ENCODE measurements around the gene EEF2. TPM values are rescaled to one million over a fixed set of nuclear protein-coding genes. Genes with fewer than 3 reads are reported as not detected.

EEF2 gene
- total RNA-seq, 2 donors from 2014 or later = 3,876 to 4,058 TPM

DNA sequence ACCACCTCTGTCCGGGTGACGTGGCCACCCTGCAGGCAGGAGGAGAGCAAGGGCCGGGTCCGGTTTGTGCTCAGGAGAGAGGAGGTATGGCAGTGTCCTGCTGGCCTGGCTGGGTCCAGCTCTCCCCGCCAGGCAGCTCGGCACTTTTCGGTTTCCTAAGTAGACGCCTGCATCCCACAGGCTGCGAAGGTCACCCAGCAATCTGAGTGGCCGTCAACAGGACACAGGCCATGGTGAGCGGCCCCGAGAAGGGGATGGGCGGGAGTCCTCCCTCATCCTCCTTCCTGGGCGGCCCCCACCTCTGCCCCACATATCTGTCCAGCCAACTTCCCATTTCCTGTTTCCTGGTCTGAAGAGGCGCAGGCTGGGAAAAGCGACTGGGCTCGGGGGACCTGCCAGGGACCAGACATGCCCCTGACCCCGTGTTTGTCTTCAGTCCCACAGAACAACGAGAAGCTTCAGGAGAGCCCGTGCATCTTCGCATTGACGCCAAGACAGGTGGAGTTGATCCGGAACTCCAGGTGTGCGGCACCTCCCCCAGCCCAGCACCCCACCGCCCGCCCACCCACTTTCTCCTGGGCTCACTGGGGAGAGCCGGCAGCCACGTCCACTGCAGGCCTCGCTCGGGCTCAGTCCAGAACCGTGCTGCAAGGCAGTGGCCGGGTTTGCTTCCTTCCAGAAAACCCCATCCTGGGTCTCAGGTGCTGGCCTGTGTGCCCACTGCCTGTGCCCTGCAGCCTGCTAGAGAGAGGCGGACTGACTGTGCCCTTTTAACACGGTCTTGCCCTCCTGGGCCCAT is 38.5 kb upstream of the EEF2 start:
- H3K36me3 Mint-ChIP-seq (ENCODE audit: insufficient read depth in 2 of 2) = peaks cover 4% of the 10 kb centered on the region in 2 donors

DNA sequence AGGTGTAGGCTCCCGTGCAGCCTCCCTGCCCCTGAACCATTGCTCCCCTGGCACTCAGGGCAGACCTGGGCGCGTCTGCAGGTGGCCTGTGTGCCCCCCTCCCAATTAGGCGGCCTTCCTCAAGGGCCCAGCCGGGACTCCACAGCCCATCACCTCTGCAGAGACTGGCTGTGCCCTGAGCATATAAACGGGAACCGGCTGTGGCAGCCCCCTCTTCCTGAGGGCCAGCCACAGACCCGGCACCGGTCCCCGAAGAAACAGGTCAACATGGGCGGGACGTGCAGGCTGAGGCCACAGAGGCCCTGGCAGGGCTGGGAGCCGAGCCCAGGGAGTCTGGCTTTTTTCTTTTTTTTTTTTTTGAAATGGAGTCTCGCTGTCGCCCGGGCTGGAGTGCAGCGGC is 34.3 kb upstream of the EEF2 start:
- ATAC-seq (replicated peaks in 1 of 2) = no peak
- H3K27ac Mint-ChIP-seq = no peak overlapping the region
- H3K9me3 Mint-ChIP-seq = peaks cover 3% of the 10 kb centered on the region in 2 donors
- DNase-seq = no peak
- no peaks in the 10 kb centered on the region for H3K27me3 Mint-ChIP-seq (ENCODE audit: low read depth)
- peaks cover 4% of the 10 kb centered on the region in 2 donors for H3K36me3 Mint-ChIP-seq (ENCODE audit: insufficient read depth in 2 of 2)
- no peak overlapping the region for H3K4me3 Mint-ChIP-seq
- H3K4me1 Mint-ChIP-seq (ENCODE audit: low read depth) = no peaks in the 10 kb centered on the region

More for the DNA sequence above, 38.5 kb upstream of the EEF2 start:
- ATAC-seq (replicated peaks in 1 of 2) (no peak), DNase-seq (no peak)
- Mint-ChIP-seq H3K4me3 (no peak overlapping the region), H3K27me3 (ENCODE audit: low read depth) (no peaks in the 10 kb centered on the region), H3K9me3 (peaks cover 3% of the 10 kb centered on the region in 2 donors), H3K4me1 (ENCODE audit: low read depth) (no peaks in the 10 kb centered on the region), H3K27ac (no peak overlapping the region)

DNA sequence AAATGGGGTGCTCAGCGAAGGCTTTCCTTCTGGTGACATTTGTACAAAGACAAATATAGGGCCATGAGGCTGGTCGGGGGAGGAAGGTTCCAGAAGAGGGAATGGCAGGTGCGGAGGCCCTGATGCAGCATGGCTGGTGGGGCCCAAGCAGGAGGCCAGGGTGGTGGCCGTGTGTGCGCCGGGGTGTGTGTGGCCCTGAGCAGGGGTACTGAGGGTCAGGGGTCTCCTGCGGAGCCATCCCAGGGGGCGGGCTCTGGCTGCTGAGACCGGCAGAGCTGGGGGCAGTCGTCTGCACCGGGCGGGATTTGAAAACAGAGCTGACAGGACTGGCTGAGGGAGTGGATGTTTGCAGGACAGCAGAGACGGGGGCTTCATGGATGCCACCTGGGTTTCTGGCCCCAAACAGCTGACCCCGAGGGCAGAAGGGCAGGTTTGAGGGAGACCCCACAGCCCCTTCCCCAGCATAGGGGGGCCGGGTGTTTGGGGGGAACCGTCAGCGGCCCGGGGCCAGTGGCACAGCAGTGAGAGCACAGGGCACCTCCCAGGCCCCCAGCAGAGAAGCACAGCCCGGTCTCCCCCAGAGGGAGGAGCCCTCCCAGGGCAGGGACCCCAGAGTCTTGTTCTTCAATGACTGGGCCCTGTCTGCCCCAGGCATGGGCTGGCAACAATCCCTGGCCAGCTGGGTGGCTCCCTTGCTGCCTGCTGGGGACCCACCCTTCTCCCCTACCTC is 33.7 kb upstream of the EEF2 start:
- no peak for DNase-seq
- no peaks in the 10 kb centered on the region for H3K4me1 Mint-ChIP-seq (ENCODE audit: low read depth)
- H3K27ac Mint-ChIP-seq = no peak overlapping the region
- peaks cover 4% of the 10 kb centered on the region in 2 donors for H3K36me3 Mint-ChIP-seq (ENCODE audit: insufficient read depth in 2 of 2)
- ATAC-seq (replicated peaks in 1 of 2) = no peak
- no peaks in the 10 kb centered on the region for H3K27me3 Mint-ChIP-seq (ENCODE audit: low read depth)
- peaks cover 3% of the 10 kb centered on the region in 2 donors for H3K9me3 Mint-ChIP-seq
- no peak overlapping the region for H3K4me3 Mint-ChIP-seq

DNA sequence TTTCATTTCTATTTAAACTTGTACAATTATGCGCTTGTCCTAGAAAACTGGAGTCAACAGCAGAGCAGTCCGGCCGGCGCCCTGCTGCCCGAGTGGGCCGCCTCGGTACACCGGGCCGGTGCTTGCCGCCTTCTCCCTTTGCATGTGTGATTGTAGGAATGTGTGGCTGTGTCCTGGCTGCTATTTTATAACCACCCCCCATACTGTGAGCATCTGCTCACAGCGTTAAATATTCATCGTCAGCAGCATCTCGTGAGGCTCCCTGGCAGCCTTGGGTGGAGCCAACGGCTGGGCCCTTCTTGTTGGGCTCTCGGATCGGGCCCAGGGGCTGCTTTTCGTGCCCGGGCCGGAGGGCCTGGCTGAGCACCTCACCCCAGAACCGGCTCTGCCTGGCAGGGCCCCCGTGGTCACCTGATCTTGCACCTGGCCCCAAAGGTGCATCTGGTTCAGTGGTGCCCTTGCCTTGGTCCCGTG is 32.9 kb upstream of the EEF2 start:
- Mint-ChIP-seq H3K4me3 (no peak overlapping the region), H3K27ac (no peak overlapping the region), H3K27me3 (ENCODE audit: low read depth) (no peaks in the 10 kb centered on the region), H3K4me1 (ENCODE audit: low read depth) (peaks cover under 1% of the 10 kb centered on the region), H3K36me3 (ENCODE audit: insufficient read depth in 2 of 2) (peaks cover 4% of the 10 kb centered on the region in 2 donors), H3K9me3 (peaks cover 3% of the 10 kb centered on the region in 2 donors)
- ATAC-seq (replicated peaks in 1 of 2) = no peak
- no peak for DNase-seq

DNA sequence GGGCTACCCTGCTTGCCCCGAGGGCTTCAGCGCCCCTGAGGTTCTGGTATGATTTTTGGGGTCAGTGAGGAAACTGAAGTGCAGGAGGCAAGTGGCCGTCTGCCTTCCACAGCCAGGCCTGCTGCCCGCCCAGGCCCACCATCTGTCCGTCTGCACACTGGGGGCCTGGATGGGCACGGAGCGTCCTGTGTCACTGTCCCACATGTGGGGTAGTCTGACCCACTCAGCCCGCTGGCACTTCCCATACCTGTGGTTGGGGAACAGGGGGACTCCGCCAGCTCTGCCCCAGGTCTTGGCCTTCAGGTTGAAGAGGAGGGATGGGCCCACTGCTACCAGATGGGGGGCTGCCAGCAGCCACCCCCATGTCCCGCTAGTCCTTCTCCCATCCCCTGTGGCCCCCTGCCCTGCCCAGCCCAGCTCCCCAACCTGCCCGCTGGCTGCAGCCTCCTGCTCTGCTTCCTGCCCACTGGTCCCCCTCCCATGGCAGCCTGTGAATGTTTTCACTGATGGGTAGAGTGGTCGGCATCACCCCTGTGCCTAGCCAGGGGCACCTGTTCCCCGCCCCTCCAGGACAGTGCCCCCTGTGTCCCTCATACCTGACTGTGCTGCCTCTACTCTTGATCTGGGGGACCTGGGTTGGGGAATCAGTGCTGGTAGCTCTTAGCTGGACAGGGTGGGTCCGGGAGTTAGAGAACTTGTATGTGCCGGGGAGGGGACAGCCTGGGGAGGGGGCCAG is 31.8 kb upstream of the EEF2 start:
- no peak for ATAC-seq (replicated peaks in 1 of 2)
- Mint-ChIP-seq H3K9me3 (peaks cover 2% of the 10 kb centered on the region in 2 donors), H3K27me3 (ENCODE audit: low read depth) (no peaks in the 10 kb centered on the region), H3K4me1 (ENCODE audit: low read depth) (peaks cover 11% of the 10 kb centered on the region), H3K4me3 (no peak overlapping the region), H3K36me3 (ENCODE audit: insufficient read depth in 2 of 2) (peaks cover 2 to 3% of the 10 kb centered on the region in 2 donors), H3K27ac (no peak overlapping the region)
- DNase-seq = no peak

DNA sequence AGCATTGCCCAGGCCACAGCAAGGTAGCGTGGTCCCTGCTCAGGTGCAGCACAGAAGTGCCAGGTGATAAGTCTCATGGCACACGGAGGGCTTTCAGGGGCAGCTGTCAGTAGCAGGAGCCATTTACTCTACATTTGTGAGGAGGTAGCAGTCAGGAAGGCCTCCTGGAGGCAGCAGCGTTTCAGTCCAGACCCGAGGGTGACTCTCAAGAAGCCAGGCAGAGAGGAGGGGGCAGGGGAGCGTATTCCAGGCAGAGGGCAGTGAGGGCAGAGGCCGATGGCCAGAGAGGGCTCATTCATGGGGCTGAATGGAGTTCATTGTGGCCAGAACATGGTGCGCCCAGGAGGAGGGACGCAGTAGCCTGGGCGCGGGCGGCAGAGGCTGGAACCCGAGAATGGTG is 31.2 kb upstream of the EEF2 start:
- no peaks in the 10 kb centered on the region for H3K36me3 Mint-ChIP-seq (ENCODE audit: insufficient read depth in 2 of 2)
- H3K27me3 Mint-ChIP-seq (ENCODE audit: low read depth) = no peaks in the 10 kb centered on the region
- peaks cover 11% of the 10 kb centered on the region for H3K4me1 Mint-ChIP-seq (ENCODE audit: low read depth)
- no peaks in the 10 kb centered on the region for H3K9me3 Mint-ChIP-seq
- ATAC-seq (replicated peaks in 1 of 2) = no peak
- H3K4me3 Mint-ChIP-seq = no peak overlapping the region
- no peak overlapping the region for H3K27ac Mint-ChIP-seq
- DNase-seq = no peak

DNA sequence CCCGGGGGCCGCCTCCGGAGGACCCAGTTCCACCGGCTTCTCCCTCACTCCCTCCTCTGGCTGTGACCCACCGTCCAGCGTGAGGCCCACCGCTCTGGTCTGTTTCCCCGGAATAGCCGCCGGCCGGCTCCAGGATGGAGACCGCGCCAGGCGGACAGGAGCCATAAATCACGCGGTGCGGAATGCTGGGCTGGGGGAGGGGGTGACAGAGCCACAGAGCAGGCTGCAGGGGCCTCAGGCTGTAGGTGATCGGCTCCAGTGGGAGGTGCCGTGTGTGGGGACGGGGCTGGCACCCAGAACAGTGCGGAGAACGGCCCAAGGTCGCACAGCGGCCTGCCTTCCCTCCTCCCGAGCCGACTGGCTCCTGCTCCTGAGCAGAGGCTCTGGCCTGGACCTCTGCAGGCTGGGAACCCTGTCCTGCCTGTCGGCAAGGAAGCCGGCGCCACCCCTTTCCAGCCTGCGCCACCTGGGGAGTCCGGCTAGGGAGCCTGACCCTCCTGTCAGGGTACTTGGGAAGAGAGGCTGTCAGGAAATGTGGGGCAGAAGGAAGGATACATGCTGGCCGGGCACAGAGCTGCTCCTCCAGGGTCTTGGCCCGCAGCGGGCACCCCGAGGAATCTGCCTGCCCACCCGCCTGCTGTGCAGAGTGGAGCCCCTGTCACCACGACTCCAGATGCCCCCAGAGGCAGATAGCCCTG is 30.6 kb upstream of the EEF2 start:
- Mint-ChIP-seq H3K36me3 (ENCODE audit: insufficient read depth in 2 of 2) (no peaks in the 10 kb centered on the region), H3K27me3 (ENCODE audit: low read depth) (no peaks in the 10 kb centered on the region), H3K4me3 (no peak overlapping the region), H3K4me1 (ENCODE audit: low read depth) (peaks cover 11% of the 10 kb centered on the region), H3K9me3 (no peaks in the 10 kb centered on the region), H3K27ac (no peak overlapping the region)
- DNase-seq = no peak
- no peak for ATAC-seq (replicated peaks in 1 of 2)

DNA sequence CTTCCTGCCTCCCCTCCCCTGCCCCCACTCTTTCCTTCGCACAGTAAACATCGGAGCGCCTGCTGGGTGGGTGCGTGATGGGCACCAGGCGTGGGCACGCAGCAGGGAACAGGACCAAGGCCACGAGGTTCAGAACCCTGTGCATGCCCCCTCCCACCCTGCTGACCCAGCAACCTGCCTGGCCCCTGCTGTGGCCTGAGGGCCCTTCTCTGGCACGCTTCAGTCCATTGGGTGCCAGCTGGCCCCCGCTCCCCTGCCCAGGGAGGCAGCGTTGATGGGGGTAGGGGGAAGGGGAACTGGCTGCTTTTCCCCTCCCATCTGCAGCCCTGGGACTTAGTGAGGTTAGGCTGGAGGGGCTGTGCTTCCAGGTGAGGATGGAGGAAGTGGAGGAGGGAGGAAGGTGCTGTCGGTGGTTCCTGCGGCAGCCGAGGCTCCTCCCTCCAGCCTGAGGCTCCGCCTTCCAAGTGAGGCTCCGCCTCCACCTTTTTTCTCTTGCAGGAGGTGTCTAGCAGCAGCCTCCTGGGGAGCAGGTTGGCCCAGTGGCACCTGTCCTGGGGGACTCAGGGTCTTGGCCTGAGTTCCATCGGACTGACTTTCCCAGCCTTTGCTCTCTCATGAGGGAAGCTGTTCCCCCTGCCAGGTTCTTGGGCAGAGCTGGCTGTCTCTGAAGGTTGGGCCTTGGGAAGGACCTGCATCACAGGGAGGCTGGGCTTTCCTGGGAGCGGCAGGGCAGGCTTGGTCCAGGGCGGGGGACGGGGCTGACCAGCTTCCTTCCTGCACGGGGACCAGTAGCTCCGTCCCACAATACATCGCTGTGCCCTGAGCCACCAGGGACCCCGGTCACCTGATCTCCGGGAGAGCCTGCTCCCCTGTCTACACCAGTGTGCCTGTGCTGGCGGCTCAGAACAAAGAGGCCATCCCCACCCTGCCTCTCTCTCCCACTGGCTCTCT is 29.6 kb upstream of the EEF2 start:
- Mint-ChIP-seq H3K9me3 (no peaks in the 10 kb centered on the region), H3K27me3 (ENCODE audit: low read depth) (no peaks in the 10 kb centered on the region), H3K4me1 (ENCODE audit: low read depth) (peaks cover 13% of the 10 kb centered on the region), H3K4me3 (no peak overlapping the region), H3K27ac (no peak overlapping the region), H3K36me3 (ENCODE audit: insufficient read depth in 2 of 2) (no peaks in the 10 kb centered on the region)
- peak; percentile 28 to 36 for ATAC-seq (replicated peaks in 1 of 2)
- DNase-seq = peak; percentile 41 to 45

DNA sequence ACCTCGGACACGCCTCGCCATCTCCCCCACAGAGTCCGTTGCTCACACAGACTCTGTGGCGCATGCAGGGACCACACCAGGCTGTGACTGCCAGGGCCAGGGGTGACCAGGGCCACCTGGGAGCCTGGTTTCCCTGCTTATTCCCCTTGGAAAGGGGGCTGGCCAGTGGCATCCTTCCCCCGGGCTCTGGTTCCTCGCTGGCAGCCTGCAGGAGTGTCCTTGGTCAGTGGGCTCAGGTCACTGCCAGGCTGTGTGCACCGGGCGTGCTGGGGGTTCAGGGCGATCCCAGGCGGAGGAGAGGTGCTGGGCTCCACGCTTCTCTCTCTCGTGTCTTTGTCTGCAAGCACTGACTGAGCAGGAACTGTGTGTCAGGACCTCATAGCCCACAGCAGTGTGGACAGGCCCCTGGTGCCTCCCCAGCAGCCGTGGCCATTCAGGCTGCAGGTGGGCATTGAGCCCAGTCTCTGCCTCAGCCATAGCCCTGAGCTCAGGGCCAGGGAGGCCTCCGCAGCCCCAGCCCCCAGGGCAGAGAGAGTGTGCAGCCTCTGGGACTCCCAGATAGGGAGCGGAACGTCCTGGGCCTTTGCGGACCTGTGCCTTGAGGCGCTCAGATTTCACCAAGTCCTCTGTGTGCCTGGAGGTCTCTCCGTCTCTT is 28.8 kb upstream of the EEF2 start:
- peaks cover 21% of the 10 kb centered on the region for H3K4me1 Mint-ChIP-seq (ENCODE audit: low read depth)
- ATAC-seq (replicated peaks in 1 of 2) (no peak), DNase-seq (no peak)
- H3K4me3 Mint-ChIP-seq = no peak overlapping the region
- no peaks in the 10 kb centered on the region for H3K36me3 Mint-ChIP-seq (ENCODE audit: insufficient read depth in 2 of 2)
- H3K27ac Mint-ChIP-seq = no peak overlapping the region
- H3K9me3 Mint-ChIP-seq = no peaks in the 10 kb centered on the region
- H3K27me3 Mint-ChIP-seq (ENCODE audit: low read depth) = no peaks in the 10 kb centered on the region

DNA sequence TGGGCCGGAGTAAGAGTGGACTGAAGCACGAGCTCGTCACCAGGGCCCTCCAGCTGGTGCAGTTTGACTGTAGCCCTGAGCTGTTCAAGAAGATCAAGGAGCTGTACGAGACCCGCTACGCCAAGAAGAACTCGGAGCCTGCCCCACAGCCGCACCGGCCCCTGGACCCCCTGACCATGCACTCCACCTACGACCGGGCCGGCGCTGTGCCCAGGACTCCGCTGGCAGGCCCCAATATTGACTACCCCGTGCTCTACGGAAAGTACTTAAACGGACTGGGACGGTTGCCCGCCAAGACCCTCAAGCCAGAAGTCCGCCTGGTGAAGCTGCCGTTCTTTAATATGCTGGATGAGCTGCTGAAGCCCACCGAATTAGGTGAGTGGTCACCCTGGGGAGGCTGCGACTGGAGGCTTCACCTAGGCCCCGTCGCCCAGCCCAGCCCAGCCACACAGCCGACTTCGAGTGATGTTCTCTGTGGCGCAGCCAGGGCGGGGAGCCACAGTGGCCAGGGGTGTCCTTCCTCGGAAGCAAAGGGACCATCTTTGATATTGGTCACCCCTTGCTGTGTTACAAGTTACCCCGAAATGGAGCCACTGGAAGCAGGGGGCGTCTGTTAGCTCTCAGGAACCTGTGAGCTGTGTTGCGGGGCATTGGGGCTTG is 27.8 kb upstream of the EEF2 start:
- Mint-ChIP-seq H3K9me3 (no peaks in the 10 kb centered on the region), H3K4me1 (ENCODE audit: low read depth) (peaks cover 29% of the 10 kb centered on the region), H3K27ac (no peak overlapping the region), H3K27me3 (ENCODE audit: low read depth) (no peaks in the 10 kb centered on the region), H3K4me3 (no peak overlapping the region), H3K36me3 (ENCODE audit: insufficient read depth in 2 of 2) (no peaks in the 10 kb centered on the region)
- DNase-seq (no peak), ATAC-seq (replicated peaks in 1 of 2) (no peak)
